ENCODE data around the gene SLC35A1. TPM values are rescaled to one million over a fixed set of nuclear protein-coding genes. Genes with fewer than 3 reads are reported as not detected.
A peak's percentile ranks its signal among the peaks of the same experiment; 100 is the strongest.

SLC35A1 gene
- total and polyA plus RNA-seq, 2 experiments from 2014 or later: 12.7 to 29.3 TPM

- H3K4me3 ChIP-seq: no peak overlapping the region
- H3K4me1 ChIP-seq (ENCODE audit: low read depth): no peaks in the 10 kb centered on the region
- H3K36me3 ChIP-seq: peaks cover 14% of the 10 kb centered on the region
- no peaks in the 10 kb centered on the region for H3K9me3 ChIP-seq (ENCODE audit: low read depth)
- no peaks in the 10 kb centered on the region for H3K27me3 ChIP-seq
- H3K27ac ChIP-seq: no peak overlapping the region
- DNase-seq (ENCODE audit: low read depth in 1 of 2, low spot score in 1 of 2): no peak
- no peak for TF ChIP-seq CTCF (IDR thresholded peaks at IDR 0.05; ENCODE audit: low read depth, low read length)
These were observed 56.4 kb downstream of the SLC35A1 start for GRCh38 chr6:87529221-87529620.

DNA sequence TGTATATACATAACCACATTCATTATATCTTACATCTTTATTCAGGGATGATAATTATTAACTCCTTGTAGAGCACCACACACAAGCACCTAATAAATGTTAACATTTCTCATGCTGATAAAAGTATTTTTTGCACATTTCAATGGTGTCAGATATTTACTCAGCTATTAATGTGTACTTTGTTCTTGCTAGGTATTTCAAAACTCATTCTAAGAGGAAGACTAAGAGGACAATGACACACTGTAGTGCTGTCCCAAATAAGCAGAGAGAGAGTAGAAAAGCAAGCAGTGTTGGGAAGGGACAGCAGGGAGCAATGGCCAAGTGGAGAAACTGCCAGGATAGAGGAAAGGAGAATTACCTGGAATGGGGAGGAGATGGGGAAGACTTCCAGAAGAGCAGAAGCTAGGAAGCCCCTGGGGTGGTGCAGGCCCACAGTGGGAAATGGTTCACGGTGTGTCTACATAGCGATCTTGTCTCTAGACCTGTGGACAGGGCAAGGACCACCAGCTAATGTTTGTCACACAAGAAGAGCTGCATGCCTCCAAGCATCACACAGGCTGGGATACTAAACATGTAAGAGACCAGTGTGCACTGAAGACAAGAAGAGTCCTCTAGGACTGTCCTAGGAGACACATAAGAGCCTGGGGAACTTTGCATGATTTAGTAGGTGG lies 61.7 kb downstream of the SLC35A1 start:
- TF ChIP-seq CTCF (IDR thresholded peaks at IDR 0.05; ENCODE audit: low read depth, low read length): no peak
- H3K27ac ChIP-seq: no peak overlapping the region
- no peak overlapping the region for H3K4me3 ChIP-seq
- no peak for DNase-seq (ENCODE audit: low read depth in 1 of 2, low spot score in 1 of 2)
- no peaks in the 10 kb centered on the region for H3K27me3 ChIP-seq
- H3K9me3 ChIP-seq (ENCODE audit: low read depth): no peaks in the 10 kb centered on the region
- no peaks in the 10 kb centered on the region for H3K4me1 ChIP-seq (ENCODE audit: low read depth)
- peaks cover 3% of the 10 kb centered on the region for H3K36me3 ChIP-seq

DNA sequence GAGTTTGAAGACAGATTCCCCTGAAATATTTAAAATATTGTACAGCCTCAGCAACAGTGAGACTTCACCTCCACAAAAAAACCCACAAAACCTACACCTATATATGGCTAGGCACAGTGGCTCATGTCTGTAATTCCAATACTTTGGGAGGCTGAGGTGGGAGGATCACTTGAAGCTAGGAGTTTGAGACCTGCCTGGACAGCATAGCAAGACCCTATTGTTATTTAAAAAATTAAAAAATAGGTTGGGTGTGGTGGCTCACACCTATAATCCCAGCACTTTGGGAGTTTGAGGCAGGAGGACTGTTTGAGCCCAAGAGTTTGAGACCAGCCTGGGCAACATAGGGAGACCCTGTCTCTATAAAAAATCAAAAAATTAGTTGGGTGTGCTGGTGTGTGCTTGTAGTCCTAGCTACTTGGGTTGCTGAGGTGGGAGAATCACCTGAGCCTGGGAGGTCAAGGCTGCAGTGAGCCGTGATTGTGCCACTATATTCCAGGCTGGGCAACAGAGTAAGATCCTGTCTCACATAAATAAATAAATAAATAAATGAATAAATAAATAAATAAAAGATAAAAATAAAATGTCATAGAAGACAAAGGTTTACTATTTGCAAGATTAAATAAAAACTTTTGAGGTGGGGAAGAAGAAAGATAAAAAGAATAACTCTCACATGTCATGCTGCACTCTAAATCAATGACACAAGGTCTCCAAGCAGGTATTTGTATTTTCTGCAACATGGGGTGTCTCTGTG lies 65.9 kb downstream of the SLC35A1 start:
- Histone ChIP-seq H3K9me3 (ENCODE audit: low read depth) (no peaks in the 10 kb centered on the region), H3K27me3 (no peaks in the 10 kb centered on the region), H3K27ac (no peak overlapping the region), H3K4me1 (ENCODE audit: low read depth) (no peaks in the 10 kb centered on the region), H3K36me3 (peaks cover 11% of the 10 kb centered on the region), H3K4me3 (no peak overlapping the region)
- DNase-seq (ENCODE audit: low read depth in 1 of 2, low spot score in 1 of 2): no peak
- no peak for TF ChIP-seq CTCF (IDR thresholded peaks at IDR 0.05; ENCODE audit: low read depth, low read length)

DNA sequence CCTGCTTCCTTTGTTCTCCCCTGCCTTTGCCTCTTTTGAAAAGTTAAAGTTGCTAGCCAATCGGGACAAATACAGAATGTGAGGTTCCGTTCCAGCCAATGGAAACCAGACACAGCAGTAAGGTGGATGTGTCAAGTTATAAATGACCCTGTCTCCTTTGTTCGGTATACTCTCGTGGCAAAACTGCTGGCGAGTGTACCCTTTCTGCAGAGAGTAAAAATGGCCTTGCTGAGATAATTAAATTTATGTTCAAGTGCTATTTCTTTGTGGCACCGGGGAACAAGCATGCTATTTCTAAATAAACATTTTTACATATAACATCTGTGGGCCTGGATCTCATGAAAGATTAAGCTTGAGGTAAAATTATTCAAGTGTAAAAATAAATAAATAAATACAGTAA lies 66.8 kb downstream of the SLC35A1 start:
- no peak for TF ChIP-seq CTCF (IDR thresholded peaks at IDR 0.05; ENCODE audit: low read depth, low read length)
- DNase-seq (ENCODE audit: low read depth in 1 of 2, low spot score in 1 of 2): no peak
- Histone ChIP-seq H3K27me3 (no peaks in the 10 kb centered on the region), H3K4me1 (ENCODE audit: low read depth) (no peaks in the 10 kb centered on the region), H3K9me3 (ENCODE audit: low read depth) (no peaks in the 10 kb centered on the region), H3K36me3 (peaks cover 11% of the 10 kb centered on the region), H3K27ac (no peak overlapping the region), H3K4me3 (no peak overlapping the region)

- Histone ChIP-seq H3K4me3 (no peak overlapping the region), H3K27ac (no peak overlapping the region), H3K36me3 (peaks cover 11% of the 10 kb centered on the region), H3K4me1 (ENCODE audit: low read depth) (no peaks in the 10 kb centered on the region), H3K27me3 (no peaks in the 10 kb centered on the region), H3K9me3 (ENCODE audit: low read depth) (no peaks in the 10 kb centered on the region)
- TF ChIP-seq CTCF (IDR thresholded peaks at IDR 0.05; ENCODE audit: low read depth, low read length): no peak
- peak in 1 of 2 donors; percentile 58 for DNase-seq (ENCODE audit: low read depth in 1 of 2, low spot score in 1 of 2)
These were observed 67.8 kb downstream of the SLC35A1 start for GRCh38 chr6:87540539-87540938.
